ENCODE data around the gene TPCN1.

Gene TPCN1

DNA sequence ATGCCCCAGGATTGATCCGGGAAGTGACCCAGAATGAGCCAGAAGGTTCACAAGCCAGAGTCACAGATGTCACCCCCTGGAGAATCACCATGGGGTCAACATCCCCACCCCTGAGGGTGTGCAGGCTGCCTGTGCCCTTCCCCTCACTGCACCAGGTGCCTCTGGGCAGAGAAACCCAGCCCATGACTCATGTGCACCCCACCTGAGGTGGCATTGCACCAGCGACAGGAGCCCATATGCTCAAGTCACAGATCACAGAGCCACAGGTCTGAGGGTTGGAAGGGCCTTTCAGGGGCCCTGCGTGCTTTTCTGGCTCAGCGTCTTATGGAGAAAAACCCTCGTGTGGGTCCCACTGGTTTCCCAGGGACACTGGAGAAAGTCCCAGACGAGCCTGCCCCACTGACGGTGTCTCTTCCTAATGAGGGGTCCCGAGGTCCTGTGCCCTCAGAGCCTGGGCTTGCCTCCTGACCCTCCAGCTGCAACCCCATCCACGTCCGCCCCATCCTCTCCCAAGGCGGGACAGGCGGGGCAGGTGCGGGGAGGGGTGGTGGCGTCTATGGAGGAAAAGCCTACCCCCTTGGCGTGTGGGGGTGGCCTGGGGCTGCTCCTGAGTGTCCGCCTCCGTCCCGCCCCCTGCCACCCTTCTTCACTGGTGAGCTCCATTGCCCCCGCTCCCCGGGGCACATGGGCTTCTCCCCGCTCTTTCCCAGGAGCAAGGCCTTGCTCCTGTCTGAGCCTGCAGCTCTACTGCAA, 66.1 kb downstream of the TPCN1 start:
- DNase-seq (ENCODE audit: low read depth in 2 of 2): no peak

GRCh38 chr12:113287899-113288282, 66.6 kb downstream of the TPCN1 start:
- DNase-seq (ENCODE audit: low read depth in 2 of 2): no peak

DNA sequence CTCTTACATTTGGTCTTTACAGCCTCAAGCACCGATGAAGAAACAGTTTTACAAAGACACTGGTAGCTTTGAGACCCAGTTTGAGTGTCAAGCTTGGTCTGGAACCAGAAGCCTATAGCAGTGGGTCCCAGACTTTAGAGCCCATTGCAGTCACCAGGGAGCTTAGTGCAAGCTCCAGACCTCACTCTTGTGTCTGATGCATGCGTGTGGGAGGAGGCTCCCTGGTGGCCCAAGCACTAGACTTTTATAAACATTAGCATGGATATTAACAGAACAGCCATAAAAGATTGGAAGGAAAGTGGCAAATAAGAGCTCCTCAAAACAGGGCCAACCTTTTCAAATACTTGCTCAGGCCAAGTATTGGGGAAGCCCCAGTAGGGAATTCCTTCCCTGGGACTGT, 68.1 kb downstream of the TPCN1 start:
- no peak for DNase-seq (ENCODE audit: low read depth in 2 of 2)

- no peak for DNase-seq (ENCODE audit: low read depth in 2 of 2)
Observed at GRCh38 chr12:113290506-113290905, 69.2 kb downstream of the TPCN1 start.

GRCh38 chr12:113291586-113291985, 70.3 kb downstream of the TPCN1 start:
- DNase-seq (ENCODE audit: low read depth in 2 of 2): no peak

DNA sequence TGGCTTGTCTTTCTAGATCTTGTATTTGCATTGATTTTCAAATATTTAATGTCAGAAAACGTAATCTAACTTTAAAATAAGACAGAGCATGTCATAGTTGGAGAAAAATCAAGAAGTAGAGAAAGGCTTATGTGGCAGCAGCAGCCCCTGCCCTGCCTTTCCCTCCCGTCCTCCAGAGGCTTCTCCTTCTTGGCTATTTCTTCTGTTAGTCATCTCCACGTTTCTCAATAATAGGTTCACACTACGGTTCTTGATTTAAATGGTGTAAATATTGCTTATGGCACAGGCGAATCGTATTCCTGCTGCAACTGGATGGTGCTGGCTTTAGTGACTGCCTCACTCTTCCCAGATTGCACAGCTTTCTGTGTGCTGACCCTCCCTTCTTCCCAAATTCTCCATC, 70.8 kb downstream of the TPCN1 start:
- DNase-seq (ENCODE audit: low read depth in 2 of 2): no peak

DNA sequence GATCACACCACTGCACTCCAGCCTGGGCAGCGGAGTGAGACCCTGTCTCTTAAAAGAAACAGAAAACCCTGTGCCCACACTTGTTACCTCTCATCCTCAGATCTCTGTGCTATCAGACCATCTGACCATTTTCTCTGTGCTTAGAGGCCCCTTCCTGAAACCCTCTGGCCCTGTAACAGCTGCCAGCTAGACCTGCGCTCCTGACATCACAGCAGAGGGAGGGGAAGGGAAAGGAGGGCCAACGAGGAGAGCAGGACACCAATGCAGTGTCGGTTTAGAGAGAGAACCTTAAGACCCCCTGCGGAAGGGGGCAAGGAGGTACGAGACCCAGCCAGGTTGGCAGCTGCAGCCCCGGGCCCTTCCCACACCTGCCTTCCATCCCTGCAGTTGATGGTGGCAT, 71.3 kb downstream of the TPCN1 start:
- DNase-seq (ENCODE audit: low read depth in 2 of 2): no peak

DNA sequence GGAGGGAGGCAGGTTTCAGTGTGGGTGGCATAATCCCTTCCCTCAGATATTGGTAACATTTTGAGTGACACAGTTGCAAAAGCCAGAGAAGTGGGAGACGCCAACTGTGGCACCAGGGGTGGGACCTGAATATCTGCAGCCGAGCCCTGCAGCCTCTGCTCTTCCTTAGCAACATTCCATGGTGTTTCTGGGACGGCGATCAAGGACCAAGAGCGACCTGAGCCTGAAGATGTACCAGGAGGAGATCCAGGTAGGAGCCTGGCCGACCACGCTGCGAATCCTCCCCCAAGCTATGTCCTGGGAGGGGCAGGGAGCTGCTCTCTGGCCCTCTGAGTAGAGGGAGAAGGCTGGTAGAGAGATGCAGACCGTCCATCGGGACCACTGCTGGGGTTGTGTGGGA, 71.8 kb downstream of the TPCN1 start:
- DNase-seq (ENCODE audit: low read depth in 2 of 2): no peak

- DNase-seq (ENCODE audit: low read depth in 2 of 2): no peak
Observed at GRCh38 chr12:113295886-113296556, 74.8 kb downstream of the TPCN1 start.

GRCh38 chr12:113296557-113297213, 75.4 kb downstream of the TPCN1 start:
- DNase-seq (ENCODE audit: low read depth in 2 of 2): no peak

DNA sequence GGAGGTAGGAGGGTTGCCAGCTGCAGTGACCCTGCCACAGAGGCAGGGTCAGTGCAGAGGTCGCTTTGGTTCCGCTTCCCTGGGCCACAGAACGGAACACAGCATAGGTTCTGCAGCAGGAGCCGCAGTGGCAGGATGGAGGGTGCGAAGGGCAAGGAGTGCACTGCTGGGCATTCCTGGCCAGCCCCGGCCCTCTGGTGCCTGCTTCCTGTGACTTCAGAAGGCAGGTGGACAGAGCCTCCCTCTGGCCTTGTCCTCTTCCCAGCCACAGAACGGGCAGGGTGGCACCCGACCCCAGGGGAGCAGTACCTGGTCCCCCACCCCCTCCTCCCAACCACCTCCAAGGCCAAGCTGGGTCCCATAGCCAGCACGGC, 75.9 kb downstream of the TPCN1 start:
- DNase-seq (ENCODE audit: low read depth in 2 of 2): no peak

DNA sequence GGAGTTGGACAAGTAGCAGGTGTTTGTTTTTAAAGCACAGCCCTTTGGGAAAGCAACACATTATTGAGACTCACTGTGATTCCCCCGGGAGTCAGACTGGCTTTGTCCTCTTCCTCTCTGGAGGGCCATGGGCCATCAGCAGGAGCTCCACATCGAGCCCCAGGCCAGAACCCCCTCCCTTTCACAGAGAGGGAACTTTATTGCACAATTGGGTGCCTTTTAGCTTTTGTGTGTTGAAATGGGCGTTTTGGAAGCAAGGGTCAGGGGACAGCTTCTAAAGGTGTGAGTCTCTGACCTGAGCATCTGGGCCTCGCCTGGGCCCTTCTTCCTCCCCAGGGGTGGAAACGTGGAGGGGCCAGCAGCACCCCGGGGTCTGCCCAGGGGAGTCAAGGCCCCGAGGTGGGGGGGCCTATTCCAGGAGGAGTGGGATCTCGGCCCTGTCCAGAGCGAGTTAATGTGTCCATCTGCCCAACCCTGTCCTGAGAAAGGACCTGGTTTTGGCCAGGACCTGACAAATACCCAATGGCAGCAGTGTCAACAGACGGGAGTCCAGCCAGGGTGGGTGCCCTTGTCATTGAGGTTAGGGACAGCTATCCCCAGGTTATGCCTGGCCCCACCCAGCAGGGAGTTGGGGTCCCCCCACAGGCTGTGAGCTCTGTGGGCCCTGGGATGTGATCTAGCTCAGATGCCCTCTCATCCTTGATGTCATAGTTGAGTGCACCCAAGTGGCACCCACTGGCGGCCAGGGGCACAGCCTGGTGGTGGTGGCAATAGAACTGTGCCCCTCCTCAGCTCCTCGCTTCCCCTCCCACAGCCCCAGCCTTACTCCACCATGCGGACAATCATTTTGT, 76.6 kb downstream of the TPCN1 start:
- no peak for DNase-seq (ENCODE audit: low read depth in 2 of 2)

GRCh38 chr12:113298472-113298817, 77.2 kb downstream of the TPCN1 start:
- no peak for DNase-seq (ENCODE audit: low read depth in 2 of 2)

DNA sequence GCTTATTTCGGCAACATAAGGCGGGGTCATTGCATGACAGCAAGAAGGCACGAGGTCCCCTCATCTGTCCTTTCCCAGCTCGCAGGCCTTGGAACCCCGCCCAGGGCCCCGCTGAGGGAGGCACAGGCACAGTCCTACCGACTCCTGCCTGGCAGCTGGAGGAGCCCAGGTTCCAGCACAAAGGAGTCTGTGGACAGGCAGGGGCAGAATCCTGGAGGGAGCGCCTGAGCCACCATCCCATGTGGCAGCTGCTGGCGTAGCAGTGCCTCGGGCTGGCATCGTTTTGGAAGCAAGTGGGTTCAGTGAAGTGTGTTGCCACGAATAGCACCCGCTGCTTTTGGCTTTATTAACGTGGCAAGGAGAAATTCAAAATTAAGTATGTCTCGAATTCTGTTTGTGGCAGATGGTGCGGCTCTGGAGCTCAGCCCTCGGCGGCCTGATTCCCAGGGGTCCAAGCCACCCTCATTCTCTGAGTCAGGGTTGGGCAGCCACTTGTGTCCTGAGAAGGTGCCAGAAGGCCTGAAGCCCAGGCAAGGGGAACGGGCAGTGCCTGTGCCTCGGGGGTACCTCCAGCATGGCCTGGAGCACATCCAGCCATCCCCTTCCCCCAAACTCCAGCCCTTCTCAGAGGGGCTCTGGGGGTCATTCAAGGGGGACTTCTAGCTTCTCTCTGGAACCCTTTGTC, 77.7 kb downstream of the TPCN1 start:
- DNase-seq (ENCODE audit: low read depth in 2 of 2): no peak

GRCh38 chr12:113299619-113300237, 78.5 kb downstream of the TPCN1 start:
- no peak for DNase-seq (ENCODE audit: low read depth in 2 of 2)

- DNase-seq (ENCODE audit: low read depth in 2 of 2): no peak
Observed at GRCh38 chr12:113301811-113302210, 80.5 kb downstream of the TPCN1 start.

DNA sequence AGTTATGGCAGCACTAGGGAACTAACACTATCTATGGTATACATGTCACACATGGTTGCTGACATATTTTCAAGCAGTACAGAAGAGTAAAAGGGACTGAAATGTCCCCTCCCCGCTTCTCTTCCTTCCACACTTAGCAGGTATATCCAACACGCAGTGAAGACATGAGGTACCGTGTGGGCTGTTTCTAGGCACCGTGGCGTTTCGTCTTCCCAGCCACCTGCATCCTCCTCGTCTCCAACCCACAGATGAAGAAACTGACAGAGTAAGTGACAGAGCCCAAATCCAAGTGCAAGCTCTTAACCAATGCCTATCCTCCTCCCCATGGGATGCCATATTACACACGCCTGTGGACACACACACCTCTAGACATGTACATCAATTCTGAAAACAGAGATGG, 81.2 kb downstream of the TPCN1 start:
- DNase-seq (ENCODE audit: low read depth in 2 of 2): no peak

- DNase-seq (ENCODE audit: low read depth in 2 of 2): no peak
Observed at GRCh38 chr12:113302886-113303640, 81.8 kb downstream of the TPCN1 start.

GRCh38 chr12:113305281-113305856, 84.1 kb downstream of the TPCN1 start:
- no peak for DNase-seq (ENCODE audit: low read depth in 2 of 2)

- no peak for DNase-seq (ENCODE audit: low read depth in 2 of 2)
Observed at GRCh38 chr12:113306382-113306781, 85.1 kb downstream of the TPCN1 start.

Data from activated CD8-positive, alpha-beta memory T cell treated with anti-CD3 and anti-CD28 coated beads for 4 hours (primary cell).